Ishikawa (cell line): ENCODE measurements around the gene RBL1.

ENCODE experiments used
- CEBPB ChIP-seq: IDR thresholded peaks from 2 replicates; pipeline ENCODE4 v1.6.1; 2012
- CREB1 ChIP-seq: IDR thresholded peaks from 2 replicates; pipeline ENCODE4 v1.6.1; 2012; ENCODE audit warnings: low read depth
- EGR1 ChIP-seq: IDR thresholded peaks from 2 replicates; pipeline ENCODE4 v1.6.1; 2012
- EP300 ChIP-seq: IDR thresholded peaks from 2 replicates; pipeline ENCODE4 v1.6.1; 2012; ENCODE audit warnings: borderline replicate concordance
- FOXM1 ChIP-seq: IDR thresholded peaks from 2 replicates; pipeline ENCODE4 v1.6.1; 2012; ENCODE audit warnings: low read depth, borderline replicate concordance
- MAX ChIP-seq: IDR thresholded peaks from 2 replicates; pipeline ENCODE4 v1.6.1; 2012
- NFIC ChIP-seq: IDR thresholded peaks from 2 replicates; pipeline ENCODE4 v1.6.1; 2012
- RAD21 ChIP-seq: IDR thresholded peaks from 2 replicates; pipeline ENCODE4 v1.6.1; 2012; ENCODE audit warnings: low read depth
- REST ChIP-seq: IDR thresholded peaks from 2 replicates; pipeline ENCODE4 v1.6.1; 2012; ENCODE audit warnings: low read depth, mild to moderate bottlenecking
- TAF1 ChIP-seq: IDR thresholded peaks from 2 replicates; pipeline ENCODE4 v1.6.1; 2012; ENCODE audit warnings: low read depth, mild to moderate bottlenecking
- TCF12 ChIP-seq: IDR thresholded peaks from 2 replicates; pipeline ENCODE4 v1.6.1; 2012; ENCODE audit warnings: low read depth
- TEAD4 ChIP-seq: IDR thresholded peaks from 2 replicates; pipeline ENCODE4 v1.6.1; 2012
- USF1 ChIP-seq: IDR thresholded peaks from 2 replicates; pipeline ENCODE4 v1.6.1; 2012
- YY1 ChIP-seq: IDR thresholded peaks from 2 replicates; pipeline ENCODE4 v1.6.1; 2012; ENCODE audit warnings: low read depth
- ZBTB7A ChIP-seq: IDR thresholded peaks from 2 replicates; pipeline ENCODE4 v1.6.1; 2012; ENCODE audit warnings: low read depth

RBL1 gene

GRCh38 chr20:37102571-37102970 lies 6.8 kb upstream of the RBL1 start:
- TF ChIP-seq NFIC (no peak), TAF1 (no peak), CREB1 (no peak), MAX (no peak), RAD21 (no peak), REST (no peak), ZBTB7A (no peak), USF1 (no peak), YY1 (no peak)

- no peak for TF ChIP-seq ZBTB7A
- TF ChIP-seq TEAD4 = no peak
- TF ChIP-seq TCF12 = no peak
- no peak for TF ChIP-seq RAD21
- no peak for TF ChIP-seq CREB1
- no peak for TF ChIP-seq REST
- no peak for TF ChIP-seq YY1
- no peak for TF ChIP-seq TAF1
Measured at GRCh38 chr20:37096415-37097041, 731 bp upstream of the RBL1 start.

GRCh38 chr20:37095108-37095598 lies 644 bp downstream of the RBL1 start:
- TF ChIP-seq FOXM1 = no peak

GRCh38 chr20:37090407-37090806 lies 5.4 kb downstream of the RBL1 start:
- no peak for TF ChIP-seq TAF1

- TF ChIP-seq TCF12 (no peak), TEAD4 (no peak), EGR1 (no peak), FOXM1 (no peak), RAD21 (no peak), ZBTB7A (no peak), EP300 (no peak), CREB1 (no peak), TAF1 (no peak), CEBPB (no peak), NFIC (no peak), REST (no peak), USF1 (no peak), MAX (no peak)
Measured at GRCh38 chr20:37081717-37082289, 14.0 kb downstream of the RBL1 start.
